Glutamatergic neuron (in vitro differentiated cells): ENCODE measurements around the gene PTPN12. TPM values are rescaled to one million over a fixed set of nuclear protein-coding genes. Genes with fewer than 3 reads are reported as not detected.

Experiments used
- DNase-seq: peaks from one replicate; pipeline ENCODE4 v3.0.0; 2022
- H3K27ac Mint-ChIP-seq: one replicate; pipeline ENCODE4 v1.8.0; 2020; ENCODE audit warnings: mild to moderate bottlenecking, mixed read lengths, inconsistent platforms; ENCODE audit not compliant: unreplicated experiment
- H3K27me3 Mint-ChIP-seq: one replicate; pipeline ENCODE4 v1.8.0; 2020; ENCODE audit warnings: mild to moderate bottlenecking, moderate library complexity, mixed read lengths, inconsistent platforms; ENCODE audit not compliant: unreplicated experiment
- H3K36me3 Mint-ChIP-seq: one replicate; pipeline ENCODE4 v1.8.0; 2020; ENCODE audit warnings: mild to moderate bottlenecking, mixed read lengths, inconsistent platforms; ENCODE audit not compliant: unreplicated experiment
- H3K4me1 Mint-ChIP-seq: one replicate; pipeline ENCODE4 v1.8.0; 2020; ENCODE audit warnings: mild to moderate bottlenecking, low read depth, mixed read lengths, inconsistent platforms; ENCODE audit not compliant: unreplicated experiment
- H3K4me3 Mint-ChIP-seq: one replicate; pipeline ENCODE4 v1.8.0; 2020; ENCODE audit warnings: mild to moderate bottlenecking, mixed read lengths, inconsistent platforms; ENCODE audit not compliant: unreplicated experiment
- H3K9me3 Mint-ChIP-seq: one replicate; pipeline ENCODE4 v1.8.0; 2020; ENCODE audit warnings: mild to moderate bottlenecking, moderate library complexity, mixed read lengths, inconsistent platforms; ENCODE audit not compliant: unreplicated experiment
- CTCF ChIP-seq: fragments of 200-600 bp; sonication (generic); IDR thresholded peaks from one replicate; pipeline ENCODE4 v1.5.0; 2021; ENCODE audit not compliant: partially characterized antibody, unreplicated experiment
- total RNA-seq: library from RNA; stranded (reverse); fragmentation: NEBNext Ultra II Directional; extraction: Animal tissue kit (Norgen Biotek cat#: 25700); gene quantifications from one replicate; pipeline ENCODE4 v1.2.1, GENCODE V29; 2021; ENCODE audit not compliant: unreplicated experiment

PTPN12 gene
- total RNA-seq, 1 donor from 2014 or later = 106 TPM

DNA sequence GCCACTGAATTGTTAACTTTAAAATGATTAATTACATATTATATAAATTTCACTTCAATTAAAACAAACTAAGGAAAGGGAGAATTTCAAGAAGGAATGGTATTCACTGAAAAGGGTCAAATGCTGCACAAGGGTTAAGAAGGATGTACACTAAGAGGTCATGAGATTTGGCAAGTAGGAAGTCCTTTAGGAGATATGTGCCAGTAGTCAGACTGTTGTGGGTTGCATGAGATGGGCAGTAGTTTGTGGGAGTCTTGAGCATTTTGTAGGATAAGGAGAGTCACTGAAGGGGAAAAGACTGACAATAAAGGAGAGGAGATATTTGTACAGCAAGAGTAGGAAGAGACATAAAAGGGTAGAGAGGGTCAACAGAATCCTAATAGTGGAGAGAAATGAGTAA, 12.4 kb upstream of the PTPN12 start:
- Mint-ChIP-seq H3K4me1 (peaks cover under 1% of the 10 kb centered on the region), H3K4me3 (no peak overlapping the region), H3K36me3 (no peaks in the 10 kb centered on the region), H3K27me3 (peaks cover 3% of the 10 kb centered on the region), H3K27ac (no peak overlapping the region), H3K9me3 (peaks cover under 1% of the 10 kb centered on the region)
- DNase-seq = no peak
- no peak for TF ChIP-seq CTCF

GRCh38 chr7:77525231-77525630, 11.9 kb upstream of the PTPN12 start:
- Mint-ChIP-seq H3K4me3 (no peak overlapping the region), H3K4me1 (no peaks in the 10 kb centered on the region), H3K36me3 (no peaks in the 10 kb centered on the region), H3K27ac (no peak overlapping the region), H3K9me3 (no peaks in the 10 kb centered on the region), H3K27me3 (peaks cover 3% of the 10 kb centered on the region)
- TF ChIP-seq CTCF = no peak
- DNase-seq = no peak

- Mint-ChIP-seq H3K4me3 (no peak overlapping the region), H3K9me3 (peaks cover 3% of the 10 kb centered on the region), H3K27ac (no peak overlapping the region), H3K36me3 (no peaks in the 10 kb centered on the region), H3K4me1 (peaks cover 7% of the 10 kb centered on the region), H3K27me3 (peaks cover 2% of the 10 kb centered on the region)
- DNase-seq = no peak
- no peak for TF ChIP-seq CTCF
Measured at GRCh38 chr7:77528368-77528767, 8.7 kb upstream of the PTPN12 start.

DNA sequence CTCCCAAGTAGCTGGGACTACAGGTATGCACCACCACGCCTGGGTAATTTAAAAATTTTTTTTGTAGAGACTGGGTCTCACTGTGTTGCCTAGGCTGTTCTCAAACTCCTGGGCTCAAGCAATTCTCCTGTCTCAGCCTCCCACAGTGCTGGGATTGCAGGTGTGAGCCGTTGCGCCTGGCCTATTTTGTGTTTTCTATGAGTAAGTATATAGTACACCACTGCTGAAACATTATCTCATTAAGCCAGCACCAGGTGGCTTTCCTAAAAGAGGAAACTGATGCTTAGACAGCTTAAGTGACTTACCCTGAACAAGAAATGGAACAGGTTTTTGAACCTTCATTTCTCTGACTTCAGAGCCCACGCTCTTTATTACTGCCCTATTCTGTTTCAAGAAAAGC, 7.8 kb upstream of the PTPN12 start:
- H3K36me3 Mint-ChIP-seq = no peaks in the 10 kb centered on the region
- H3K4me1 Mint-ChIP-seq = peaks cover 7% of the 10 kb centered on the region
- peaks cover 2% of the 10 kb centered on the region for H3K27me3 Mint-ChIP-seq
- no peak overlapping the region for H3K4me3 Mint-ChIP-seq
- DNase-seq = no peak
- H3K9me3 Mint-ChIP-seq = peaks cover 3% of the 10 kb centered on the region
- no peak for TF ChIP-seq CTCF
- no peak overlapping the region for H3K27ac Mint-ChIP-seq

DNA sequence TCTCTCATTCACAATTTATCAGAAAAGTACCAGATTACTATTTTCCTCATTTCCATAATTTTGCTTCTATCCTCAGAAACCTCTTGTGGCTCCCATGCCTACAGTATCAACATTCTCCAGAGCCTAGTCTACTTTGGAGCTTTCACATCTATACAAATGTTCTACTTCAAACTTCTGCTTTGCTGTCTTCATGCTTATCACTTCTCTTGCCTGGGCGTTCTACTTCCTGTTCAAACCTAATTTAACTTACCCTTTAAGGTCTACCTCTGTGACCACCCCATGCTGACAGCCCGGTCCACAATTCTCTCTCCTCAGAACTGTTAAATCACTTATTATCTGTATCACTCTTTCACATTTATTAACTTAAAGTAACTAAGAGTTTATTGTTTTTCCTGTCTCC, 6.1 kb upstream of the PTPN12 start:
- H3K27me3 Mint-ChIP-seq = peaks cover 2% of the 10 kb centered on the region
- no peak for DNase-seq
- H3K4me1 Mint-ChIP-seq = peaks cover 7% of the 10 kb centered on the region
- TF ChIP-seq CTCF = no peak
- no peak overlapping the region for H3K27ac Mint-ChIP-seq
- H3K36me3 Mint-ChIP-seq = no peaks in the 10 kb centered on the region
- H3K4me3 Mint-ChIP-seq = no peak overlapping the region
- H3K9me3 Mint-ChIP-seq = peaks cover 8% of the 10 kb centered on the region
